ACC112 (cell line): ENCODE data around the gene BOC.
"Not testable (repeated sequence)": the region's sequence is repeated elsewhere in the genome, so short reads cannot be mapped to it uniquely, and the experiment has no call there.

ENCODE experiments used
- H2AFZ ChIP-seq: fragments of 200-600 bp; sonication (generic); one replicate; pipeline ENCODE4 v1.6.0; 2017; ENCODE audit warnings: antibody characterized with exemption, low read length; ENCODE audit not compliant: unreplicated experiment
- H3K27ac ChIP-seq: fragments of 200-600 bp; sonication (generic); 2 replicates; pipeline ENCODE4 v1.5.1; 2014; ENCODE audit warnings: low read depth, mild to moderate bottlenecking, antibody characterized with exemption, low read length, moderate library complexity
- H3K27me3 ChIP-seq: fragments of 200-600 bp; sonication (generic); 2 replicates; pipeline ENCODE4 v1.6.1; 2014; ENCODE audit warnings: mild to moderate bottlenecking, antibody characterized with exemption, low read length, moderate library complexity, mixed read lengths; ENCODE audit not compliant: insufficient read depth
- H3K36me3 ChIP-seq: fragments of 200-600 bp; sonication (generic); 2 replicates; pipeline ENCODE4 v1.6.1; 2016; ENCODE audit warnings: mild to moderate bottlenecking, antibody characterized with exemption, low read length, moderate library complexity, mixed read lengths; ENCODE audit not compliant: insufficient read depth
- H3K4me1 ChIP-seq: fragments of 200-600 bp; sonication (generic); one replicate; pipeline ENCODE4 v1.6.1; 2016; ENCODE audit warnings: low read length, mixed read lengths; ENCODE audit not compliant: insufficient read depth, unreplicated experiment, control insufficient read depth
- H3K4me3 ChIP-seq: fragments of 200-600 bp; sonication (generic); 2 replicates; pipeline ENCODE4 v1.5.1; 2014; ENCODE audit warnings: mild to moderate bottlenecking, low read depth, low read length
- H3K79me2 ChIP-seq: fragments of 200-600 bp; sonication (generic); one replicate; pipeline ENCODE4 v1.6.0; 2016; ENCODE audit warnings: low read length; ENCODE audit not compliant: control insufficient read depth, unreplicated experiment, insufficient read depth

Gene BOC

DNA sequence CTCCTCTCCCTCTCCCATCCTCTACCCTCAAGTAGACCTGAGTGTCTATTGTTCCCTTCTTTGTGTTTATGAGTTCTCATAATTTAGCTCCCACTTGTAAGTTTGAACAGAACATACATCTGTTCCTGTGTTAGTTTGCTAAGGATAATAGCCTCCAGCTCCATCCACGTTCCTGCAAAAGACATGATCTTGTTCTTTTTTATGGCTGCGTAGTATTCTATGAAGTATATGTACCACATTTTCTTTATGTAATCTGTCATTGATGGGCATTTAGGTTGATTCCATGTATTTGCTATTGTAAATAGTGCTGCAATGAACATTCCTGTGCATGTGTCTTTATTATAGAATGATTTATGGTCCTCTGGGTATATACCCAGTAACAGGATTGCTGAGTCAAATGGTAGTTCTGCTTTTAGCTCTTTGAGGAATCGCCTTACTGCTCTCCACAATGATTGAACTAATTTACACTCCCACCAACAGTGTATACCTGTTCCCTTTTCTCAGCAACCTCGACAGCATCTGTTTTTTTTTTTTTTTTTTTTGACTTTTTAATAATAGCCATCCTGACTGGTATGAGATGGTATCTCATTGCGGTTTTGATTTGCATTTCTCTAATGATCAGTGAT lies 39.6 kb upstream of the BOC start:
- not testable (repeated sequence) for H3K4me1 ChIP-seq, H3K79me2 ChIP-seq, H3K4me3 ChIP-seq, H2AFZ ChIP-seq, H3K36me3 ChIP-seq, H3K27ac ChIP-seq
- peaks cover 15% of the 10 kb centered on the region for H3K27me3 ChIP-seq

DNA sequence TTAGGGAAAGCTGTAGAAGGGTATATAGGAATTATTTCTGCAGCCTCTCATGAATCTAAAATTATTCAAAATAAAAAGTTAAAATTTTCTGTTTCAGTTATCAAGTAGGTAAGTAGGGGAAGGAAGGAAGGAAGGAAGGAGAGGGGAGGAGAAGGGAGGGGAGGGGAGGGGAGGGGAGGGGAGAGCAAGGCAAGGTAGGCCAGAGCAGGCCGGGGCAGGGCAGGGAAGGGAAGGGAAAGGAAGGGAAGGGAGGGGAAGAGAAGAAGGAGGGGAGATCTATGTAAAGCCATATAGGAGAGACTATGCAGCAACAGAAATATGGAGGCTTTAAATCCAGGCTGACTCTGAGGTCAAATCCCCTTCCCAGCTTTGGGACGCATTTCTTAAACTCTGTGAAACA lies 38.3 kb upstream of the BOC start:
- H3K36me3 ChIP-seq: no peaks in the 10 kb centered on the region
- H3K79me2 ChIP-seq: no peaks in the 10 kb centered on the region
- no peak overlapping the region for H3K4me3 ChIP-seq
- peaks cover 28% of the 10 kb centered on the region for H3K27me3 ChIP-seq
- no peak overlapping the region for H3K27ac ChIP-seq
- H2AFZ ChIP-seq: no peak overlapping the region
- no peaks in the 10 kb centered on the region for H3K4me1 ChIP-seq

DNA sequence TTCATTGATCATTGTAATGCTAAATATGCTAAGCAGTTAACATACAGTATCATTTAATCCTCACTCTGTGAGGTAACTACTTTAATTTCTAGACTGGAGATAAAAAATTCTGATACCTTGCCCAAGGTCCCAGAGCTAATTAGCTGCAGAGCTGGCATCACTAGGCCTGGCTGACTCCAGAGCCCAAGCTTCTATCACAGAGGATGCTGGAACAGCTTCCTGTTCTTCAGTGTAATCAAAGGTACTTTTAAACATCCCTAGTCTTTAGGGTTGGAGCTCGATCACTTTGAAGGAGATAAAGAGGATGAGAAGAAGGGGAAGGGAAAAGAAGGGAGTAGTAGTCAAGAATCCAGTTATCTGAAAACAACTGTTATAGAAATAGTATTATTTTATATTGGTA lies 37.1 kb upstream of the BOC start:
- H3K36me3 ChIP-seq: no peaks in the 10 kb centered on the region

DNA sequence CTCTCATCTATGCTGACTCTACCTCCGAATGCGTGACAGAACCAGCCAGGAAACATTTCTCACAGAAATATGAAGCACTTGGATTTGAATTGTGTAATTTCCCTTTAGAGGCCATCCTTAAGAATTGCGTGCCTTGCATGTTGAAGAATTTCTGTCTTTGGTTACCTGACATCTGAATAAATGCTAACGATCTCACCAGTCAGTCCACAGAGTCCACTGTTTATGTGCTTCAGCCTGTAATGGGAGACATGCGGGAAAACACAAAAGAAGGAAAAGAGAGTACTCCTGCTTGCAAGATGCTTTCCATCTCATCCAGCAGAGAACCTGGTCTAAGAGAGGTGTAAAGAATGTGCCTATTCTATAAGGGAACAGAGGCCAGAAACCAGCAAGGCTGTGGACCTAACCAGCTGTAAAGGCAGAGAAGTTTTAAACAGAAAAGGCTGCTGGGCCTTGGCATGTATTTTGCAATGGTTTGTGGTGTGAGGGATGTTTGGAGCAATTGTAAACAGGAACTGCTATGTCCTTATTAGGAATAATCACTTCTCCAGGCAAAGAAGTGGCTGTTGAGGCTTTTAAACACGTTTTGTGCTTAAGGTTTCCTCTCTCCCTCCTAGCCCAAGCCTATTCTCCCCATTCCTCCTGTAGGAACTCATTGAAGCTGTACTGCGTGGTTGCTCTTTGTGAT lies 36.4 kb upstream of the BOC start:
- H3K27me3 ChIP-seq: peaks cover 39% of the 10 kb centered on the region
- H3K27ac ChIP-seq: no peak overlapping the region
- no peaks in the 10 kb centered on the region for H3K4me1 ChIP-seq
- H3K79me2 ChIP-seq: no peaks in the 10 kb centered on the region
- H3K36me3 ChIP-seq: no peaks in the 10 kb centered on the region
- no peak overlapping the region for H2AFZ ChIP-seq
- H3K4me3 ChIP-seq: no peak overlapping the region

More for the DNA sequence above, 37.1 kb upstream of the BOC start:
- H3K27me3 ChIP-seq: peaks cover 34% of the 10 kb centered on the region
- H3K4me1 ChIP-seq: no peaks in the 10 kb centered on the region
- H3K4me3 ChIP-seq: no peak overlapping the region
- H3K27ac ChIP-seq: no peak overlapping the region
- H2AFZ ChIP-seq: no peak overlapping the region
- no peaks in the 10 kb centered on the region for H3K79me2 ChIP-seq

DNA sequence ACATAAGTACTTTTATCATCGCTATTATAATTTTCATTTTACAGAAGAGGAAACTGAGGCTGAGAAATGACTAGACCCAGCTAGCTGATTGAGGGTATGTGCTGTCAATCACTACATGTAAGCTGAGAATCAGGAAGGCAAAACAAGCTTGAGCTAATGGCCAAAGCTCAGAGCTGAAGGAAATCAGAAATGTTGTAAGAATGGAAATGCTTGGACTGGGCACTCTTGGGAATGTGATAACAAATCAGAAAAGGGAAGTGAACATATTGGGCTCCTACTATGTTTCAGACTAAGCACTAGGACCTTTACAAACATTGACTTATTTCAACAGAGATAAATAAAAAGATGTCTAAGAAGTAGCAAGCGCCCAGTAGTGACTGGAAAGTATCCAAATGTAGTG lies 33.8 kb upstream of the BOC start:
- Histone ChIP-seq H3K27me3 (peaks cover 50% of the 10 kb centered on the region), H3K79me2 (no peaks in the 10 kb centered on the region), H3K4me3 (no peak overlapping the region), H3K4me1 (no peaks in the 10 kb centered on the region), H3K27ac (no peak overlapping the region), H3K36me3 (no peaks in the 10 kb centered on the region), H2AFZ (no peak overlapping the region)

DNA sequence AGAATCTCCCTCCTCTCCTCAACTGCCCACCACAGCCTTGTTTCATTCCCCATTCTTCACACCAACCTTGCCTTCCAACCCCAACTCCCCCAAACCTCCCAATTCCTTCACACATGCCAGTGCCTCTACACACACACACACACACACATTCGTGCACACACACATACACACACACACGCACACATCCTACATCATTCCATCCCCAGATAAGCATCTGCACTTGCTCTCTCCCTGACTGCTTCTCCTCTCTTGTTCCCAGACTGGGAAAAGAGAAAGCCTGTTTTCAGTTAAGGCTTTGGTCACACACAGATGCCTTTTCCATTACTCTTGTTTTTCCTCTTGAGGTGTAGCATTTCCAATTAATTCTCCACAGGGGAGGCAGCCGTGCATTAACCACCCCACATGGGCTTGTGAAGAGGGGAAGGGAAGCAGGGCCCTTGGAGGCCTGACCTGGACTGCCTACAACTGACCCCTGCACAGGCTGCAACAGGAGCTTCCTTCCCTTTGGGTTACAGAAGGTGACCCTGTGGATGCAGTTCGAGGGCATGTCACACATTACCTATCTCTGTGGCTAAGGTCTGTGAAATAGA lies 32.0 kb upstream of the BOC start:
- Histone ChIP-seq H3K4me1 (no peaks in the 10 kb centered on the region), H2AFZ (no peak overlapping the region), H3K79me2 (no peaks in the 10 kb centered on the region), H3K27me3 (peaks cover 46% of the 10 kb centered on the region), H3K27ac (no peak overlapping the region), H3K4me3 (no peak overlapping the region), H3K36me3 (no peaks in the 10 kb centered on the region)

DNA sequence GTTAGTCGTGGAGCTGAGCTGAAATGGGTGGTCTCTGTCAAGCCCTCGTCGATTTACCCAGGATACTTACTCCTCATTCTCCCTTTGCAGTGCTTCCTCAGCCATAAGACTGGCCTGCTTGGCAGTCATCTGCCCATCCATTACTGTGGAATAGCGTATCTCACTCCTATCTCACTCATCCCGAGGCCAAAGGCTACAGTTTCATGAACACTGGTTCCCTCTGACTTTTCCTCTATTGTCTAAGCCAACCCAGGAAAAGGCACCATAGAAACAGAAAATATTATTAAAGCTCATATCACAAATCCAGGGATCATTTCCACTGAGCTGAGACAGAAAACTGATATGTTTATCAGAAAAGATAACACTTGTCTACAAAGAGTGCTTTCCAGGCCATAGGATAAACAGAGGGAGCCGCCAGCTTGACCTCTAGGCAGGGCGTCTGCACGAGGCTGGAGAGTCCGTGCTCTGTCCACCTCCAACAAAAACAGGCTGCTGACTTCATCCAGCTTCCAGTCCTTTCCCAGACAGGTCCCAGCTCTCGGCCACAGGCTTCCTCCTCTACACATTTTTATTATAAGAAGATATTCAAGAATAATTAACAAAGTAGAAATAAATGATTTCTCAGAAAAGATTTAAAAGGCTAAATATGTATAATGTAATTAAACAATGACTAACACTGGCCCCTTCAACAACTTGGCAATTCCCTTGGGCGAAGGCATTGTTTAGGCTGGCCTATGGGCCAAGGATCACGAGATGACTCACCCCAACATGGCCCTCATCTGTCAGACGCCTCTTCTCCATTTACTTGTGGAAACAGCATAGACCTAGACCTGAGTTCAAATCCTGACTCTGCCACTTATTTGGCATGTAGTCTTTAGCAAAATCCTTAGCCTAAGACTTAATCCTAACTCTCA lies 27.4 kb upstream of the BOC start:
- peaks cover 33% of the 10 kb centered on the region for H3K27me3 ChIP-seq
- H3K79me2 ChIP-seq: no peaks in the 10 kb centered on the region
- H3K4me3 ChIP-seq: no peak overlapping the region
- no peaks in the 10 kb centered on the region for H3K4me1 ChIP-seq
- no peak overlapping the region for H3K27ac ChIP-seq
- peaks cover 4% of the 10 kb centered on the region; the same call in 1 of the 2 replicates for H3K36me3 ChIP-seq
- H2AFZ ChIP-seq: no peak overlapping the region

GRCh38 chr3:113185194-113185835 lies 26.0 kb upstream of the BOC start:
- H3K4me3 ChIP-seq: no peak overlapping the region
- H3K27ac ChIP-seq: no peak overlapping the region
- no peak overlapping the region for H2AFZ ChIP-seq
- H3K79me2 ChIP-seq: no peaks in the 10 kb centered on the region
- H3K36me3 ChIP-seq: peaks cover 4% of the 10 kb centered on the region; the same call in 1 of the 2 replicates
- H3K4me1 ChIP-seq: no peaks in the 10 kb centered on the region
- H3K27me3 ChIP-seq: peaks cover 25% of the 10 kb centered on the region

- no peak overlapping the region for H3K27ac ChIP-seq
- no peaks in the 10 kb centered on the region for H3K4me1 ChIP-seq
- peaks cover 4% of the 10 kb centered on the region; the same call in 1 of the 2 replicates for H3K36me3 ChIP-seq
- H3K27me3 ChIP-seq: peaks cover 18% of the 10 kb centered on the region; the same call in 1 of the 2 replicates
- H3K4me3 ChIP-seq: no peak overlapping the region
- no peak overlapping the region for H2AFZ ChIP-seq
- no peaks in the 10 kb centered on the region for H3K79me2 ChIP-seq
Measured at GRCh38 chr3:113186566-113186965, 24.8 kb upstream of the BOC start.

GRCh38 chr3:113193288-113193687 lies 18.1 kb upstream of the BOC start:
- no peak overlapping the region for H2AFZ ChIP-seq
- no peak overlapping the region for H3K27ac ChIP-seq
- no peaks in the 10 kb centered on the region for H3K79me2 ChIP-seq
- H3K4me1 ChIP-seq: no peaks in the 10 kb centered on the region
- no peak overlapping the region for H3K4me3 ChIP-seq
- H3K27me3 ChIP-seq: peaks cover 6% of the 10 kb centered on the region; the same call in 1 of the 2 replicates
- no peaks in the 10 kb centered on the region for H3K36me3 ChIP-seq
